ENCODE measurements around the gene GSTM1. TPM values are rescaled to one million over a fixed set of nuclear protein-coding genes. Genes with fewer than 3 reads are reported as not detected.
"Not testable (repeated sequence)": the region's sequence is repeated elsewhere in the genome, so short reads cannot be mapped to it uniquely, and the experiment has no call there.

Gene GSTM1
- total RNA-seq, 2 experiments from 2014 or later: not detected

- CTCF ChIA-PET, POLR2A ChIA-PET: not testable (repeated sequence)
Measured at GRCh38 chr1:109687109-109687508, 508 bp upstream of the GSTM1 start.

- ChIA-PET POLR2A (no interaction called here), CTCF (no interaction called here)
Measured at GRCh38 chr1:109689844-109690405, 2.3 kb downstream of the GSTM1 start.

GRCh38 chr1:109691759-109692158 is 4.1 kb downstream of the GSTM1 start:
- CTCF ChIA-PET: no interaction called here
- POLR2A ChIA-PET: no interaction called here

GRCh38 chr1:109694400-109694799 is 6.8 kb downstream of the GSTM1 start:
- CTCF ChIA-PET, POLR2A ChIA-PET: not testable (repeated sequence)

- CTCF ChIA-PET, POLR2A ChIA-PET: not testable (repeated sequence)
Measured at GRCh38 chr1:109695138-109695537, 7.5 kb downstream of the GSTM1 start.

- ChIA-PET POLR2A (no interaction called here), CTCF (no interaction called here)
Measured at GRCh38 chr1:109697066-109697465, 9.4 kb downstream of the GSTM1 start.

GRCh38 chr1:109697861-109698260 is 10.2 kb downstream of the GSTM1 start:
- CTCF ChIA-PET: not testable (repeated sequence)

GRCh38 chr1:109702940-109703339 is 15.3 kb downstream of the GSTM1 start:
- CTCF ChIA-PET, POLR2A ChIA-PET: not testable (repeated sequence)

More at GRCh38 chr1:109697861-109698260, 10.2 kb downstream of the GSTM1 start:
- POLR2A ChIA-PET: not testable (repeated sequence)

- CTCF ChIA-PET: no interaction called here
- POLR2A ChIA-PET: no interaction called here
Measured at GRCh38 chr1:109704173-109704572, 16.6 kb downstream of the GSTM1 start.

- CTCF ChIA-PET: interaction anchor here (0.9 kb wide), 1 partner anchor 173 kb away, joined by 3 read pairs; no protein-coding TSS in a partner anchor
- POLR2A ChIA-PET: no interaction called here
Measured at GRCh38 chr1:109705411-109705810, 17.8 kb downstream of the GSTM1 start.

- CTCF ChIA-PET, POLR2A ChIA-PET: not testable (repeated sequence)
Measured at GRCh38 chr1:109708949-109709348, 21.3 kb downstream of the GSTM1 start.

- CTCF ChIA-PET: not testable (repeated sequence)
Measured at GRCh38 chr1:109709822-109710221, 22.2 kb downstream of the GSTM1 start.

GRCh38 chr1:109711593-109712320 is 24.1 kb downstream of the GSTM1 start, which contains the start of gene GSTM5:
GSTM5 (plus strand) TSS chr1:109712251; CDS start chr1:109712313, 62 bp downstream.
- CTCF ChIA-PET, POLR2A ChIA-PET: not testable (repeated sequence)

More at GRCh38 chr1:109709822-109710221, 22.2 kb downstream of the GSTM1 start:
- POLR2A ChIA-PET: not testable (repeated sequence)

GRCh38 chr1:109712321-109712864 is 24.8 kb downstream of the GSTM1 start:
- POLR2A ChIA-PET: no interaction called here
- CTCF ChIA-PET: no interaction called here

- ChIA-PET POLR2A (no interaction called here), CTCF (no interaction called here)
Measured at GRCh38 chr1:109713636-109714035, 26.0 kb downstream of the GSTM1 start.

GRCh38 chr1:109714661-109715372 is 27.2 kb downstream of the GSTM1 start:
- POLR2A ChIA-PET: no interaction called here

GRCh38 chr1:109716121-109716520 is 28.5 kb downstream of the GSTM1 start:
- ChIA-PET CTCF (no interaction called here), POLR2A (no interaction called here)

More at GRCh38 chr1:109714661-109715372, 27.2 kb downstream of the GSTM1 start:
- CTCF ChIA-PET: no interaction called here

GRCh38 chr1:109716570-109717090 is 29.0 kb downstream of the GSTM1 start:
- CTCF ChIA-PET: no interaction called here
- POLR2A ChIA-PET: no interaction called here

GRCh38 chr1:109717729-109718128 is 30.1 kb downstream of the GSTM1 start:
- CTCF ChIA-PET: no interaction called here
- POLR2A ChIA-PET: no interaction called here

GRCh38 chr1:109718495-109718894 is 30.9 kb downstream of the GSTM1 start:
- POLR2A ChIA-PET: no interaction called here
- CTCF ChIA-PET: no interaction called here
